ENCODE measurements around the gene SERPING1.

DNA sequence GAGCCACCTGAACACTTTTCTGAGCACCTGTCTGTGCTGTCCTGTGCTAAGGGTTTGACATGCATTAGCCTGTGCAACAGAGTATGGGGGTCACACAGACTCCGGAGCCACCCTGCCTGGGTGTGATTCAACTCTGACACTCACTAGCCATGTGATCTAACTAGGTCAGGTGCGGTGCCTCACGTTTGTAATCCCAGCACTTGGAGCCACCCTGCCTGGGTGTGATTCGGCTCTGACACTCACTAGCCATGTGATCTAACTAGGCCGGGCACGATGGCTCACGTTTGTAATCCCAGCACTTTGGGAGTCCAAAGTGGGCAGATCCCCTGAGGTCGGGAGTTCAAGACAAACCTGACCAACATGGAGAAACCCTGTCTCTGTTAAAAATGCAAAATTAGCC lies 41.4 kb upstream of the SERPING1 start:
- TF ChIP-seq, protein P1, sequence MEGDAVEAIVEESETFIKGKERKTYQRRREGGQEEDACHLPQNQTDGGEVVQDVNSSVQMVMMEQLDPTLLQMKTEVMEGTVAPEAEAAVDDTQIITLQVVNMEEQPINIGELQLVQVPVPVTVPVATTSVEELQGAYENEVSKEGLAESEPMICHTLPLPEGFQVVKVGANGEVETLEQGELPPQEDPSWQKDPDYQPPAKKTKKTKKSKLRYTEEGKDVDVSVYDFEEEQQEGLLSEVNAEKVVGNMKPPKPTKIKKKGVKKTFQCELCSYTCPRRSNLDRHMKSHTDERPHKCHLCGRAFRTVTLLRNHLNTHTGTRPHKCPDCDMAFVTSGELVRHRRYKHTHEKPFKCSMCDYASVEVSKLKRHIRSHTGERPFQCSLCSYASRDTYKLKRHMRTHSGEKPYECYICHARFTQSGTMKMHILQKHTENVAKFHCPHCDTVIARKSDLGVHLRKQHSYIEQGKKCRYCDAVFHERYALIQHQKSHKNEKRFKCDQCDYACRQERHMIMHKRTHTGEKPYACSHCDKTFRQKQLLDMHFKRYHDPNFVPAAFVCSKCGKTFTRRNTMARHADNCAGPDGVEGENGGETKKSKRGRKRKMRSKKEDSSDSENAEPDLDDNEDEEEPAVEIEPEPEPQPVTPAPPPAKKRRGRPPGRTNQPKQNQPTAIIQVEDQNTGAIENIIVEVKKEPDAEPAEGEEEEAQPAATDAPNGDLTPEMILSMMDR (IDR thresholded peaks at IDR 0.05) = no peak
- no peak for TF ChIP-seq EZH2 (IDR thresholded peaks at IDR 0.05; ENCODE audit: borderline replicate concordance, insufficient read depth, low read depth, low read length, poor library complexity, severe bottlenecking)
